ENCODE measurements around the gene RNF220. TPM values are rescaled to one million over a fixed set of nuclear protein-coding genes. Genes with fewer than 3 reads are reported as not detected.
"Not testable (repeated sequence)": the region's sequence is repeated elsewhere in the genome, so short reads cannot be mapped to it uniquely, and the experiment has no call there.

The RNF220 gene
- total RNA-seq, 1 experiment from 2014 or later, result 128 TPM

- TF ChIP-seq ARID4B (CRISPR knock-in tag; IDR thresholded peaks at IDR 0.05; ENCODE audit: borderline replicate concordance) (no peak), STAT6 (CRISPR knock-in tag; conservative IDR thresholded peaks at IDR 0.05; ENCODE audit: low read depth) (no peak), TCF7 (CRISPR knock-in tag; IDR thresholded peaks at IDR 0.05; ENCODE audit: low read depth) (no peak)
These were observed 96.2 kb downstream of the RNF220 start (continued) for GRCh38 chr1:44501047-44501890.

GRCh38 chr1:44502823-44503222 lies 97.8 kb downstream of the RNF220 start:
- CTCF ChIA-PET, result interaction anchor here (1.2 to 3.6 kb wide), 7 partner anchors 10 to 125 kb away, joined by 3 to 40 read pairs (median 6); no protein-coding TSS in a partner anchor
- H3K36me3 Mint-ChIP-seq; H3K4me3 Mint-ChIP-seq; DNase-seq (ENCODE audit: low spot score); H3K27ac Mint-ChIP-seq; H3K9me3 Mint-ChIP-seq; ATAC-seq: not testable (repeated sequence)
- Mint-ChIP-seq H3K4me1 (peaks cover 55% of the 10 kb centered on the region), H3K27me3 (ENCODE audit: low read depth) (peaks cover 22% of the 10 kb centered on the region)
- POLR2A ChIA-PET, result interaction anchor here (0.9 kb wide), 1 partner anchor 10 kb away, joined by 5 read pairs; no protein-coding TSS in a partner anchor

GRCh38 chr1:44503625-44504024 lies 98.6 kb downstream of the RNF220 start:
- POLR2A ChIA-PET, result no interaction called here
- Mint-ChIP-seq H3K27ac (no peak overlapping the region), H3K36me3 (no peaks in the 10 kb centered on the region), H3K4me1 (peaks cover 63% of the 10 kb centered on the region), H3K4me3 (no peak overlapping the region), H3K9me3 (no peaks in the 10 kb centered on the region), H3K27me3 (ENCODE audit: low read depth) (peaks cover 29% of the 10 kb centered on the region)
- DNase-seq (ENCODE audit: low spot score) (no peak), ATAC-seq (no peak)
- no peak for TF ChIP-seq MXD4 (CRISPR knock-in tag; IDR thresholded peaks at IDR 0.05; ENCODE audit: borderline replicate concordance)
- no peak for TF ChIP-seq RORB (CRISPR knock-in tag; IDR thresholded peaks at IDR 0.05)
- no peak for TF ChIP-seq GABPB1 (CRISPR knock-in tag; IDR thresholded peaks at IDR 0.05)
- CTCF ChIA-PET, result interaction anchor here (1.2 to 2.3 kb wide), 4 partner anchors 20 to 126 kb away, joined by 3 to 8 read pairs (median 4); no protein-coding TSS in a partner anchor

- Mint-ChIP-seq H3K4me3 (0 out of 2 replicates have a peak overlapping the region, but pooled peaks have one; percentile 1), H3K9me3 (no peaks in the 10 kb centered on the region), H3K36me3 (no peaks in the 10 kb centered on the region), H3K27ac (no peak overlapping the region), H3K27me3 (ENCODE audit: low read depth) (peaks cover 31% of the 10 kb centered on the region), H3K4me1 (peaks cover 66% of the 10 kb centered on the region)
- ChIA-PET POLR2A (no interaction called here), CTCF (interaction anchor here (0.7 to 2.3 kb wide), 4 partner anchors 19 to 148 kb away, joined by 3 to 8 read pairs (median 4); no protein-coding TSS in a partner anchor)
- ATAC-seq, result no peak
- DNase-seq (ENCODE audit: low spot score), result no peak
- peak; percentile 38; the same call in 1 of the 2 replicates for TF ChIP-seq ZNF423 (CRISPR knock-in tag; IDR thresholded peaks at IDR 0.05)
- no peak for TF ChIP-seq KAT7 (CRISPR knock-in tag; IDR thresholded peaks at IDR 0.05; ENCODE audit: borderline replicate concordance)
These were observed 100.3 kb downstream of the RNF220 start for GRCh38 chr1:44505210-44505993.

Measured in WTC11 (cell line).